ENCODE data around the gene CFAP251.

- TF ChIP-seq TAF15 (IDR thresholded peaks at IDR 0.05; ENCODE audit: low read depth, low read length, poor library complexity, severe bottlenecking) (no peak), ZNF609 (CRISPR knock-in tag; IDR thresholded peaks at IDR 0.05; ENCODE audit: borderline replicate concordance) (no peak), EED (CRISPR knock-in tag; IDR thresholded peaks at IDR 0.05) (no peak), MYNN (CRISPR knock-in tag; IDR thresholded peaks at IDR 0.05; ENCODE audit: low read depth) (no peak)
Measured at GRCh38 chr12:121976950-121977349, 58.6 kb downstream of the CFAP251 start.
